HUES48 (cell line): ENCODE results near the gene FDX2.

Experiments
- H3K27ac ChIP-seq: one replicate; pipeline ENCODE4 v1.7.0; 2013; ENCODE audit warnings: low read depth, low read length, inconsistent platforms
- H3K27me3 ChIP-seq: 2 replicates; pipeline ENCODE4 v1.6.1; 2013; ENCODE audit warnings: mild to moderate bottlenecking, low read length; ENCODE audit not compliant: control insufficient read depth, insufficient read depth
- H3K36me3 ChIP-seq: 2 replicates; pipeline ENCODE4 v1.6.1; 2013; ENCODE audit warnings: low read length; ENCODE audit not compliant: control insufficient read depth, insufficient read depth
- H3K4me1 ChIP-seq: 2 replicates; pipeline ENCODE4 v1.6.1; 2013; ENCODE audit warnings: mild to moderate bottlenecking, low read length; ENCODE audit not compliant: control insufficient read depth, insufficient read depth
- H3K4me3 ChIP-seq: 2 replicates; pipeline ENCODE4 v1.5.1; 2013; ENCODE audit warnings: mild to moderate bottlenecking, low read depth, low read length
- H3K9ac ChIP-seq: 2 replicates; pipeline ENCODE4 v1.6.1; 2013; ENCODE audit warnings: mild to moderate bottlenecking, low read depth, low read length, moderate library complexity
- H3K9me3 ChIP-seq: 2 replicates; pipeline ENCODE4 v1.6.1; 2013; ENCODE audit warnings: low read length; ENCODE audit not compliant: control insufficient read depth, insufficient read depth

The FDX2 gene

DNA sequence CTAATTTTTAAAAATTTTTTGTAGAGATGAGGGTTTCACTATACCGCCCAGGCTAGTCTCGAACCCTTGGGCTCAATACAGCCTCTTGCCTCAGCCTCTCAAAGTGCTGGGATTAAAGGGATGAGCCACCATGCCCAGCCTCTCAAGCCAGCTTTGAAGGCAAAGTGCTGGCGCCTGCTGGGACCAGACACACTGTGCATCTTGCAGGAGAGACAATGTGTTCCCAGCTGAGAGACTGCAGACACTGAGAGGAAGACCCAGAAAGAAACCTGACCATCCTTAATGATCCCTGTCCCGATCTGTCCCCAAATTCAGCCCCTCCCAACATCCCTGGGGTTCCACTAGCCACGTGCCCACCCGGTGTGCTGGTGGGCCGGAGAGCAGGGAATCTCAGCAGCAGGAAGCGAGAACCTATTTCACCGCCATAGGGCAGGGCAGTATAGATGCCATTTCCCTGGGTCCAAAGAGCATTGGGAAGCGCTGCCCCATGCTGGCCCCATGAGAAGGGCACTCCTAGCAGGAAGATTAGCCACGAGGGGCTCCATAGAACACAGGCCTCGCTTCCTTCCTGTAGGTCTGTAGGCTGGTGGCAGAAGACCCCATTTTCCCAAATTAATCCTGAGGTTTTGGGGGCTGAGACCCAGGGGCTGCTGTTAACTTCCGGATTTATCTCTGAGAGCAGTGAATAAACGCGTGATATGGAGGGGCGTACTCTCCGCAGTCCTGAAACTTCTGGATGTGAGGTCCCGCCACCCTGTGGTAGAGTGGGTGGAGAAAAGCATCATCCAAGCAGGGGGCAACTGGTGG, 16.5 kb upstream of the FDX2 start:
- peak overlapping the region; percentile 90 for H3K4me3 ChIP-seq
- H3K27me3 ChIP-seq: peaks cover 6% of the 10 kb centered on the region; the same call in 1 of the 2 replicates
- no peaks in the 10 kb centered on the region for H3K9me3 ChIP-seq
- peaks cover 12% of the 10 kb centered on the region for H3K4me1 ChIP-seq
- peaks cover 35% of the 10 kb centered on the region for H3K36me3 ChIP-seq
- H3K9ac ChIP-seq: peak overlapping the region; percentile 84
- H3K27ac ChIP-seq: peak overlapping the region; percentile 60

DNA sequence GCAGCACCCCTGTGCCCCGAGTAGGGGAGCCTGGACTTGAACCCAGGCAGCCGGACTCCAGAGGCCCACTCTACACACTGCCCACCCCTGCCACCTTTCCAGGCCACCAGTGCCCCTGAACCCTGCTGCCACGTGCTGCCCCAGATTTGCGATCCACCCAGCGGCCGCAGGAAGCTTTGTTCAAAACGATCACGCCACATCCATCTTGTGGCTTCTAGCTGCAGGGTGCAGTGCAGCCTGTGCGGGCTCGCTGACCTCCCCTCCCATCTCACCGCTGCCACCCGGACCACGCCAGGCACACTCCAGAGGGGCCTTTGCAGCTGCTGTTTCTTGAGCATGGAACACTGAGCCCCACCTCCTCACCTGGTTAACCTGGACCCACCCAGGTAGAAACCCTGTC, 13.7 kb upstream of the FDX2 start:
- H3K27me3 ChIP-seq: peaks cover 5% of the 10 kb centered on the region; the same call in 1 of the 2 replicates
- peaks cover 8% of the 10 kb centered on the region for H3K4me1 ChIP-seq
- H3K27ac ChIP-seq: no peak overlapping the region
- H3K9ac ChIP-seq: no peak overlapping the region
- no peaks in the 10 kb centered on the region for H3K9me3 ChIP-seq
- H3K4me3 ChIP-seq: no peak overlapping the region
- H3K36me3 ChIP-seq: peaks cover 61% of the 10 kb centered on the region

DNA sequence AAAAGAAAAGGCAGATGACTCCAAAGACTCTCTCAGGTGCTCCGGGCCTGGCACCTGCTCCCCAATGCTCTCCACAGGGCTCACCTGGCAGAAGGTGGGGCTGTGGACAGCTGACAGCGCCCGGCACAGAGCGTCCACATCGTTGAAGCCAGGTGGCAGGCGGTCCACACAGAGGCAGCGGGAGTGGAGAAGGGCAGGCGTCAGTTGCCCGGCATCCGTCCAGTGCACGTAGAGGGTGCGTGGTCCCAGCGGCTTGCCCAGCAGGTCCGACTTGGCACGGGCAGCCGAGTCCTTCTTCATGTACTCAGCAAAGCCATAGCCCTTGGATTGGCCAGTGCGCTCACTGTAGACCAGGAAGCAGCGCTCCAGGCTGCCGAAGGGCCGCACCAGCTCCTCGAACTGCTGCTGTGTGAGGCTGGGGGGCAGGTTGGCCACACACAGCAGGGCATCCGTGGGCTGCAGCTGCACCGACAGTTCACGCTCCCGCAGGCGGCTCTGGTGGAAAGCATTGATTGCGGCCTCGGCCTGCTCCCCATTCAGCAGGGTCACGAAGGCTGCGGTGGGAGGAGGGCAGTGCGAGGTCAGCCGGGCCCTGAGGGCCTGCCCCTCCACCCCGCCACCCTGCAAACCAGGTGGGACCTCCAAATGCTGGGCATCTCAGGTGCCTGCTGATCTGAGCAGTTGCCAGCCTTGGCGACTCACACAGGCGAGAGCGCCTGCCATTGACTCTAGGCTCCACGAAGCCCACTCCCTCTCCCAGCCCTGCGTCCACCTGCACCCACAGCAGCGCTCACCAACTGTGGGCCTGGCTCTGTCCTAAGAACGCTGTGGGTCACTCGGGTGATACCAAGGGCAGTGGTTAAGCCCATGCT, 13.0 kb upstream of the FDX2 start:
- H3K27me3 ChIP-seq: no peaks in the 10 kb centered on the region
- no peak overlapping the region for H3K27ac ChIP-seq
- H3K4me3 ChIP-seq: no peak overlapping the region
- H3K4me1 ChIP-seq: peaks cover 4% of the 10 kb centered on the region
- no peaks in the 10 kb centered on the region for H3K9me3 ChIP-seq
- H3K9ac ChIP-seq: no peak overlapping the region
- H3K36me3 ChIP-seq: peaks cover 65% of the 10 kb centered on the region

DNA sequence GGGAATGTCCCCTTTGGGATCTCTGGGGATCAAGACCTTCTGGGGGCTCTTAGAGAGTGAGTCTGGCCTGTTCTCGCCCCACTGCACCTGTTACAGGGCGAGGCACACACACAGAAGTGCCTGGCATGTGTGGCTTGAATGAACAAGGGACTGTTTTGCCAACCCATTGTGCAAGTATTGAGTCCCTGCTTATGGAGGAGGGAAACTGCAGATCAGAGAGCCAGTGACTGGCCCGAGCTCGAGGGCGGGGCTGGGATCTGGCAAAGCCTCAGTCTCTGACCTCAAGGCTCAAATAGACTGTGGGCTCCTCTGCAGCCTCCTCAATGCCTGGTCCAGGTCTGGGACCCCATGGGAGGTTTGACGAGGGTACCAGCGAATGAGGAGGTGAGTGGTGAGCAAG, 12.0 kb upstream of the FDX2 start:
- Histone ChIP-seq H3K9ac (no peak overlapping the region), H3K4me1 (peaks cover 4% of the 10 kb centered on the region), H3K9me3 (no peaks in the 10 kb centered on the region), H3K27ac (no peak overlapping the region), H3K27me3 (no peaks in the 10 kb centered on the region), H3K4me3 (no peak overlapping the region), H3K36me3 (peaks cover 74% of the 10 kb centered on the region)

DNA sequence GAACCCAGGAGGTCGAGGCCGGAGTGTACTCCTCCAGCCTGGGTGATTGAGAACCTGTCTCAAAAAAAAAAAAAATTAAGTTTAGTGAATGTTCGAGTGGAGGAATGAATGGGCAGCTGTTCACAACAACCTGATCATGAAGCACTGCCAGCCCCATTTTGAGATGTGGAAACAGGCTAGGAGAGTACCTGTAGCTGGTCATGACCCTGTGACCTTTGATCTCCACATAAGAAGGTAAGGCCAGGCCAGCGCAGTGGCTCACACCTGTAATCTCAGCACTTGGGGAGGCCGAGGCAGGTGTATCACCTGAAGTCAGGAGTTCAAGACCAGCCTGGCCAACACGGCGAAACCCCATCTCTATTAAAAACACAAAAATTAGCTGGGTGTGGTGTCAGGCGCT, 9.9 kb upstream of the FDX2 start:
- Histone ChIP-seq H3K27me3 (no peaks in the 10 kb centered on the region), H3K27ac (no peak overlapping the region), H3K4me3 (no peak overlapping the region), H3K9ac (no peak overlapping the region), H3K36me3 (peaks cover 94% of the 10 kb centered on the region), H3K9me3 (no peaks in the 10 kb centered on the region), H3K4me1 (no peaks in the 10 kb centered on the region)

DNA sequence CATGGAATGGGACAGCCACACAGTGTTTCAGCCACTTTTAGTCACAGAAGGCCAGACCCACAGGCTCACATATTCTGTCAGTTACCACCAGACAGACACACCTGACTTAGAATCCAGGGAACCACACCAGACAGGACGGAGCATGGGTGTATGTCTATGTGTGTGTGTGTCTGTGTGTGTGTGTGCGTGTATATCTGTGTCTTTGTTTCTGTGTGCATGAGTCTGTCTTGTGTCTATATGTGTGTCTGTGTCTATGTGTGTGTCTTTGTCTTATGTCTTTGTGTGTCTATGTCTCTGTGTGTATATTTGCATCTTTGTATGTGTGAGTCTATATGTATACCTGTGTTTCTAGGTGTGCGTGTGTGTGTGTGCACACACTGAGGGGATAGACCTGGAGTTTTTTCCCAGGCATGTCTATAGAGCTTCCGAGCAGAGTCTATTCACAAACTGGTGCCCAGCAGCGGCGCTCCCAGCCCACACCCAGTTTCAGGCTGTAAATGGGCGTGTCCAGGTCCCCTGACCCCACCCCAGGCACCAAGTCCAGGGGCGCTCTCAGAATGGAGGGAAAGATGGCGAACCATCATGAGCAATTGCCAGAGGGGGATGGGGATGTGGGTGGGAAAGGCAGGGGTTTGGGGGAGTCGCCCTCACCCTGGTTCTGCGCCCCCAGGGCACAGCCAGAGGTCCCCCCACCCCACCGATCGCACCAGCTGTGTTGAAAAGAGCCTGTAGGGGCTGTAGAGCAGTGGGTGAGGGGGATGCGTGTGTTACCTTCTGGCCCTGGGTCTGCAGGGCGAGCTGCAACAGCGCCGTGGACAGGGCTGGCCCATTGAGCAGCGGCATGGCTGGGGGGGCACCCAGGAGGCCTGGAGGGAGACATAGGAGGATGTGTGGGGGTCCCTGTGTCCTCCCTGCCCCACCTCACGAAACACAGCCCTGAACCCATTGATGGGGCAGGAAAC, 6.3 kb upstream of the FDX2 start:
- Histone ChIP-seq H3K36me3 (peaks cover 89% of the 10 kb centered on the region), H3K4me1 (no peaks in the 10 kb centered on the region), H3K27me3 (no peaks in the 10 kb centered on the region), H3K4me3 (no peak overlapping the region), H3K9ac (no peak overlapping the region), H3K27ac (no peak overlapping the region), H3K9me3 (no peaks in the 10 kb centered on the region)

DNA sequence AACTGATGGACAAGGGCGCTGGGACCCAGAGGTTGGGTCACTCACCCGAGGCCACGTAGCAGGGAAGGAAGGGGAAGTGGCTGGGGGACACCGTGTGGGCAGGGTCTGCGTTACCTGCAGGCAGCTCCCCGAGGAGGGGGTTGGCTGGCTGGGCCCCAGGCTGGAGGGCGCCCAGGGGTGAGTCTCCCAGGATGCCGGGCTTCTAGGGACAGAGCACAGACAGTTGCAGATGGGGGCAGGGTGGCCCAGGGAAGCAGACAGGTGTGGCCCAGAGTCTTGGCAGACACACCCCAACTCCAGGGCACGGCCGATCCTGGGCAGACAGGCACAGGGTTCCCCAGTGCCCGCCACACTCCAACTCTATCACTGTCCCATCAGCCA, 5.6 kb upstream of the FDX2 start:
- Histone ChIP-seq H3K4me1 (no peaks in the 10 kb centered on the region), H3K4me3 (no peak overlapping the region), H3K36me3 (peaks cover 90% of the 10 kb centered on the region), H3K27me3 (no peaks in the 10 kb centered on the region), H3K27ac (no peak overlapping the region), H3K9me3 (no peaks in the 10 kb centered on the region), H3K9ac (no peak overlapping the region)

DNA sequence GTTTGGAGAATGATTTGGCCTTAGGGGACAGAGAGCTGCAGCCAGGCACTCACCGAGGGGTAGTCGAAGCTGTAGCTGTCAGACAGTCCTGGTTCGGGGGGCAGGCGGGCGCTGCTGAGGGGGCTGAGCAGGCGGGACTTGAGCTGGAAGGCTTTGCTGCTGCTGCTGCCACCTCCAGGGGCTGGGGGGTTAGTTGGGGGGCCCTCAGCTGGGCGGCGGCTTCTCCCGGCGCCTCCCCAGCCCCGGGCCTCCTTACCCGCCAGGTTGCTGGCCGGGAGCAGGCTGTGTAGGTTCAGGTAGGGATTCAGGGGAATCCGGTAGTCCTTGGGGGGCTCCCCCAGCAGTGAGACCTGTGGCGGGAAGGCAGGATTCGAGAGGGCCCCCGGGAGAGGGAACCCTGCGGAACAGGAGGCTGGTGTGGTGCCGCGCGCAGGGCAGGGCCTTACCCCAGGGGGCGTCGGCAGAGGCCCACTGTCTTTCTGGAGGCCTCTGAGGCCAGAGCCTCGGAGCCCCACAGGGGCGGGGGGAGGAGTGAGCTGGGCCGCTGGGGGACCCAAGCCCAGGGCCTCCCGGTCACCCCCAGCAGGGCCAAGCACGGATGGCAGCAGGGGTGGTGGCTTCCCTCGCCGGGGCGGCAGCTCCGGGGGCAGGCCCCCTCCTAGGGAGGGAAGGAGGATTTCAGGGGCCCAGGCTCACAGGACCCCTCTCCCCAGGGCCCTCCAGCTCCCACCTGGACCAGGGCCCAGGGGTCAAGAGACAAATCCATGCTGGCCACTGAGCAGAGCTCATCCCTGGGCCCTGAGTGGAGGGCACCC, 5.0 kb upstream of the FDX2 start:
- Histone ChIP-seq H3K4me1 (no peaks in the 10 kb centered on the region), H3K4me3 (no peak overlapping the region), H3K27ac (no peak overlapping the region), H3K9ac (no peak overlapping the region), H3K27me3 (no peaks in the 10 kb centered on the region), H3K36me3 (peaks cover 86% of the 10 kb centered on the region), H3K9me3 (no peaks in the 10 kb centered on the region)

DNA sequence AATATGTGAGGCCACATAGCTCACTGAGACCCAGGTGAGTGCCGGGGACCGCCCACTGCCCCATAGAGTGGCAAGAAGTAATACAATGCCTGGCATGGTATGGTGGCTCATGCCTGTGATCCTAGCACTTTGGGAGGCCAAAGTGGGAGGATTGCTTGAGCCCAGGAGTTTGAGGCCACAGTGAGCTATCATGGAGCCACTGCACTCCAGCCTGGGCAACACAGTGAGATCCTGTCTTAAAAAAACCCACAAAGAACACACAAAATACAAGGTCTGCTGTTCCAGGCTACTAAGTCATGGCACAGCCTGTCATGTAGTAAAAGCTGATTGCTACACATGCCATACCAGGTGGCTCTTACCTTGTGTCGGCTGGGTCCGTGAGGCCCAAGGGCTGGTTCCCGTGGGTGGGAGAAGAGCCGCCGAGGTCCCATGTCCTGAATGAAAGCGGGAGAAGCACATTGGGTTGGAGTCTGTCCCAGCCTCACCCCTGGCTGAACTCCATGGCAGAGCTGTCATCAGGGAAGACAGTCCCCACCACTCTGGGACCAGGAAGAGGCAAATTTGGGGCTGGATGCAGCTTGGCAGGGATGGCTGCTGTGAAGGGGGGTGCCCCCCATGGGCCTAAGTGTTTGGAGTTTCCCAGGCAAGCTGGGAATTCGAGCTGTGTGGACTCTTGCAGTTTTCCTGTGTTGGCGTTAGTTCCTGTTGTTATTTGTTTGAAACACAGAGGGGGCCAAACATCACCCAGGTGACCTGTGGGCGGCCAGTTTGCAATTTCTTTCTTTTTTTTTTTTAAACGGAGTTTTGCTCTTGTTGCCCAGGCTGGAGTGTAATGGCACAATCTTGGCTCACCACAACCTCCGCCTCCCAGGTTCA, 3.2 kb upstream of the FDX2 start:
- Histone ChIP-seq H3K27ac (no peak overlapping the region), H3K27me3 (no peaks in the 10 kb centered on the region), H3K36me3 (peaks cover 70% of the 10 kb centered on the region), H3K9ac (no peak overlapping the region), H3K4me3 (no peak overlapping the region), H3K4me1 (no peaks in the 10 kb centered on the region), H3K9me3 (no peaks in the 10 kb centered on the region)
